Activated CD8-positive, alpha-beta memory T cell treated with anti-CD3 and anti-CD28 coated beads, Interleukin-2, amount 50 U/mL, for 24 hours (primary cell): ENCODE data around the gene USP2.

ENCODE experiments used
- DNase-seq: peaks from one replicate; pipeline ENCODE4 v3.0.0-alpha.2; 2020; ENCODE audit errors: extremely low read depth

The USP2 gene

GRCh38 chr11:119363851-119364590 lies 17.5 kb downstream of the USP2 start:
- no peak for DNase-seq

- no peak for DNase-seq
These were observed 18.2 kb downstream of the USP2 start for GRCh38 chr11:119363081-119363850.

GRCh38 chr11:119362741-119363080 lies 18.8 kb downstream of the USP2 start:
- DNase-seq: no peak

GRCh38 chr11:119361941-119362725 lies 19.4 kb downstream of the USP2 start:
- DNase-seq: no peak

GRCh38 chr11:119361056-119361787 lies 20.3 kb downstream of the USP2 start:
- DNase-seq: peak; percentile 8

- DNase-seq: no peak
These were observed 21.9 kb downstream of the USP2 start for GRCh38 chr11:119359365-119360214.

- DNase-seq: no peak
These were observed 24.4 kb downstream of the USP2 start for GRCh38 chr11:119357074-119357473.

GRCh38 chr11:119356349-119357031 lies 25.0 kb downstream of the USP2 start:
- DNase-seq: peak; percentile 17

GRCh38 chr11:119355091-119355843 lies 26.2 kb downstream of the USP2 start:
- DNase-seq: no peak

- DNase-seq: no peak
These were observed 28.6 kb downstream of the USP2 start for GRCh38 chr11:119352857-119353260.

- DNase-seq: no peak
These were observed 30.3 kb downstream of the USP2 start for GRCh38 chr11:119351232-119351631.

- no peak for DNase-seq
These were observed 31.2 kb downstream of the USP2 start for GRCh38 chr11:119350302-119350701.

- no peak for DNase-seq
These were observed 33.4 kb downstream of the USP2 start for GRCh38 chr11:119347940-119348605.

GRCh38 chr11:119347242-119347641 lies 34.2 kb downstream of the USP2 start:
- DNase-seq: no peak

GRCh38 chr11:119346605-119347004 lies 34.9 kb downstream of the USP2 start, which contains the start of gene MFRP:
TSS of gene MFRP (minus strand) at chr11:119346705. CDS start at chr11:119346513, 192 bp downstream.
- no peak for DNase-seq

GRCh38 chr11:119345685-119346084 lies 35.8 kb downstream of the USP2 start:
- DNase-seq: no peak

GRCh38 chr11:119344291-119345010 lies 37.0 kb downstream of the USP2 start:
- DNase-seq: no peak

GRCh38 chr11:119343726-119344125 lies 37.8 kb downstream of the USP2 start:
- DNase-seq: no peak
